Epithelial cell of esophagus (primary cell): ENCODE data around the gene MRTFB.
A peak's percentile ranks its signal among the peaks of the same experiment; 100 is the strongest.

Source experiments
- DNase-seq: peaks from one replicate; pipeline ENCODE4 v3.0.0; 2010; ENCODE audit warnings: low read depth
- H3K4me3 ChIP-seq: 2 replicates; pipeline ENCODE4 v1.5.1; 2011; ENCODE audit warnings: mild to moderate bottlenecking, low read length, control low read depth
- CTCF ChIP-seq: IDR thresholded peaks from 2 replicates; pipeline ENCODE4 v1.5.1; 2011; ENCODE audit warnings: low read depth, mild to moderate bottlenecking, low read length, control low read depth, inconsistent platforms; ENCODE audit not compliant: insufficient read depth; ENCODE audit errors: missing control alignments

The MRTFB gene

GRCh38 chr16:14148016-14148415 is 76.9 kb downstream of the MRTFB start:
- no peak overlapping the region for H3K4me3 ChIP-seq
- no peak for DNase-seq
- no peak for TF ChIP-seq CTCF

- TF ChIP-seq CTCF: no peak
- DNase-seq: peak; percentile 97
Measured at GRCh38 chr16:14148569-14148968, 77.5 kb downstream of the MRTFB start.

GRCh38 chr16:14150796-14151195 is 79.7 kb downstream of the MRTFB start:
- no peak for DNase-seq
- no peak for TF ChIP-seq CTCF
- H3K4me3 ChIP-seq: no peak overlapping the region

More at GRCh38 chr16:14148569-14148968, 77.5 kb downstream of the MRTFB start:
- H3K4me3 ChIP-seq: no peak overlapping the region

GRCh38 chr16:14151256-14152030 is 80.3 kb downstream of the MRTFB start:
- H3K4me3 ChIP-seq: no peak overlapping the region
- no peak for DNase-seq
- TF ChIP-seq CTCF: no peak

GRCh38 chr16:14155572-14156190 is 84.6 kb downstream of the MRTFB start:
- no peak for TF ChIP-seq CTCF
- no peak overlapping the region for H3K4me3 ChIP-seq
- peak; percentile 57 for DNase-seq

GRCh38 chr16:14164916-14165662 is 94.0 kb downstream of the MRTFB start:
- no peak for TF ChIP-seq CTCF
- no peak for DNase-seq
- no peak overlapping the region for H3K4me3 ChIP-seq
